HCT116 (cell line): ENCODE results near the gene PRKN. TPM values are rescaled to one million over a fixed set of nuclear protein-coding genes. Genes with fewer than 3 reads are reported as not detected.

ENCODE experiments used
- ATAC-seq: fragments of 200-7000 bp; cut with Tn5 transposase; 2 replicates; pipeline ENCODE4 v1.9.1; 2020; ENCODE audit warnings: mild to moderate bottlenecking, moderate library complexity
- BruUV-seq: library from RNA; stranded (reverse); fragments of 400-500 nt; replicated peaks from 2 replicates; lab custom pipeline; 2021; lab: Mats Ljungman, UMichigan
- CTCF ChIA-PET: fragments of 300-600 bp; sonication (Branson Sonifier 250); formaldehyde crosslinking; loops from one replicate; lab custom pipeline; 2021; ENCODE audit warnings: antibody characterized with exemption; lab: Charles Lee
- POLR2A ChIA-PET: fragments of 300-600, 350-600 bp; sonication (Branson Sonifier 250); formaldehyde crosslinking; loops from one replicate; lab custom pipeline; 2021; ENCODE audit warnings: antibody characterized with exemption; lab: Charles Lee
- RAD21 ChIA-PET, 2 experiments: fragments of 300-600 bp; sonication (Branson Sonifier 250); formaldehyde crosslinking; loops; one replicate each; lab custom pipeline; 2023; ENCODE audit warnings: low total read pairs in 2 of 2; ENCODE audit not compliant: uncharacterized antibody in 2 of 2, unreplicated experiment in 2 of 2, low non-redundant PET in 1 of 2; lab: Charles Lee
- DNase-seq: peaks from one replicate; pipeline ENCODE4 v3.0.0-alpha.2; 2010; ENCODE audit warnings: low read depth, low spot score
- H2AFZ ChIP-seq: fragments of 200-600 bp; shearing (Covaris generic), sonication (generic); 2 replicates; pipeline ENCODE4 v1.6.1; 2017; ENCODE audit warnings: low read depth, mixed run types, mixed read lengths, antibody characterized with exemption, low read length; ENCODE audit not compliant: poor library complexity, severe bottlenecking
- H3K27ac ChIP-seq: 2 replicates; pipeline ENCODE4 v1.5.1; 2012; ENCODE audit warnings: low read depth, low read length
- H3K27me3 ChIP-seq: fragments of 200-600 bp; sonication (generic); 2 replicates; pipeline ENCODE4 v1.6.1; 2016; ENCODE audit warnings: mixed run types, low read length, mixed read lengths; ENCODE audit not compliant: insufficient read depth
- H3K36me3 ChIP-seq, 2 experiments: fragments of 200-500 bp in 1 of 2; fragments of 200-600 bp in 1 of 2; sonication (Bioruptor generic) in 1 of 2; sonication (generic) in 1 of 2; 2 replicates each; pipeline versions ENCODE4 v1.5.1 to v1.6.1; 2014 to 2016; ENCODE audit warnings: low read length in 2 of 2, inconsistent platforms in 1 of 2, mixed read lengths in 1 of 2, mixed run types in 1 of 2; ENCODE audit not compliant: insufficient read depth in 2 of 2, control insufficient read depth in 1 of 2
- H3K4me1 ChIP-seq, 2 experiments: fragments of 200-600 bp in 1 of 2; sonication (generic) in 1 of 2; 2 replicates each; pipeline versions ENCODE4 v1.5.1 to v1.6.1; 2012 to 2017; ENCODE audit warnings: low read length in 2 of 2, inconsistent platforms in 1 of 2, mild to moderate bottlenecking in 1 of 2, mixed read lengths in 1 of 2, mixed run types in 1 of 2, moderate library complexity in 1 of 2; ENCODE audit not compliant: insufficient read depth in 2 of 2, control insufficient read depth in 1 of 2
- H3K4me2 ChIP-seq: fragments of 200-600 bp; sonication (generic); 2 replicates; pipeline ENCODE4 v1.6.1; 2017; ENCODE audit warnings: mixed run types, low read length, mixed read lengths
- H3K4me3 ChIP-seq, 2 experiments: fragments of 200-600 bp in 1 of 2; sonication (generic) in 1 of 2; replicated peaks in 1 of 2; 2 replicates each; pipeline ENCODE4 v1.5.1; 2011 to 2016; ENCODE audit warnings: low read length in 2 of 2, control low read depth in 1 of 2, low read depth in 1 of 2, mild to moderate bottlenecking in 1 of 2, mixed read lengths in 1 of 2, mixed run types in 1 of 2
- H3K79me2 ChIP-seq: fragments of 200-600 bp; sonication (generic); 2 replicates; pipeline ENCODE4 v1.6.1; 2017; ENCODE audit warnings: mild to moderate bottlenecking, mixed run types, low read length, moderate library complexity, mixed read lengths; ENCODE audit not compliant: insufficient read depth
- H3K9ac ChIP-seq: fragments of 200-600 bp; sonication (generic); 2 replicates; pipeline ENCODE4 v1.6.1; 2016; ENCODE audit warnings: low read length, mixed read lengths
- H3K9me2 ChIP-seq: fragments of 200-600 bp; sonication (generic), shearing (Covaris generic); 2 replicates; pipeline ENCODE4 v1.6.1; 2017; ENCODE audit warnings: mixed run types, mild to moderate bottlenecking, moderate library complexity; ENCODE audit not compliant: insufficient read depth
- H3K9me3 ChIP-seq, 2 experiments: fragments of 200-500 bp in 1 of 2; fragments of 200-600 bp in 1 of 2; sonication (Bioruptor generic) in 1 of 2; sonication (generic) in 1 of 2; 2 replicates each; pipeline ENCODE4 v1.6.1; 2014 to 2017; ENCODE audit warnings: low read length in 2 of 2, mixed read lengths in 2 of 2, inconsistent platforms in 1 of 2, low read depth in 1 of 2, mild to moderate bottlenecking in 1 of 2, mixed run types in 1 of 2, moderate library complexity in 1 of 2; ENCODE audit not compliant: control insufficient read depth in 1 of 2, insufficient read depth in 1 of 2
- H4K20me1 ChIP-seq: fragments of 200-600 bp; sonication (generic), shearing (Covaris generic); 2 replicates; pipeline ENCODE4 v1.6.1; 2017; ENCODE audit warnings: mixed run types, mild to moderate bottlenecking, moderate library complexity; ENCODE audit not compliant: insufficient read depth
- ATF3 ChIP-seq: IDR thresholded peaks from 2 replicates; pipeline ENCODE4 v1.6.1; 2012
- CEBPB ChIP-seq: IDR thresholded peaks from 2 replicates; pipeline ENCODE4 v1.6.1; 2012; ENCODE audit warnings: low read depth
- ELF1 ChIP-seq: IDR thresholded peaks from 2 replicates; pipeline ENCODE4 v1.6.1; 2012; ENCODE audit warnings: low read depth, borderline replicate concordance
- EZH2phosphoT487 ChIP-seq: fragments of 200-600 bp; IDR thresholded peaks from 2 replicates; pipeline ENCODE4 v1.6.1; 2018; ENCODE audit warnings: antibody characterized with exemption, borderline replicate concordance
- JUND ChIP-seq: IDR thresholded peaks from 2 replicates; pipeline ENCODE4 v1.6.1; 2012
- POLR2A ChIP-seq: IDR thresholded peaks from 2 replicates; pipeline ENCODE4 v1.7.0; 2011; ENCODE audit warnings: borderline replicate concordance; ENCODE audit not compliant: insufficient read depth, insufficient read length; ENCODE audit errors: extremely low read depth
- RAD21 ChIP-seq: IDR thresholded peaks from 2 replicates; pipeline ENCODE4 v1.6.1; 2012; ENCODE audit warnings: low read depth, mild to moderate bottlenecking
- SIN3A ChIP-seq: IDR thresholded peaks from 2 replicates; pipeline ENCODE4 v1.6.1; 2012; ENCODE audit warnings: low read depth
- ZNF274 ChIP-seq: fragments of 200-500 bp; sonication (Bioruptor generic); IDR thresholded peaks from 2 replicates; pipeline ENCODE4 v1.6.1; 2014; ENCODE audit warnings: mild to moderate bottlenecking, low read depth, low read length, inconsistent platforms
- intact Hi-C: fragments of 100-400 bp; cut with micrococcal nuclease; formaldehyde crosslinking; loops from 2 replicates; pipeline ENCODE4 v1.10.0; 2022
- total RNA-seq: library from RNA; stranded (reverse); gene quantifications from one replicate; pipeline ENCODE4 v1.2.1, GENCODE V29; 2021; ENCODE audit not compliant: unreplicated experiment
- TF ChIP-seq, protein P1 (sequence below), 3 experiments: fragments of 200-600 bp in 1 of 3; sonication (generic) in 1 of 3; IDR thresholded peaks in 2 of 3; conservative IDR thresholded peaks in 1 of 3; 2 replicates each; pipeline ENCODE4 v1.5.1; 2012 to 2017; ENCODE audit warnings: low read depth in 2 of 3, low read length in 2 of 3, antibody characterized with exemption in 1 of 3, borderline replicate concordance in 1 of 3, control low read depth in 1 of 3, mild to moderate bottlenecking in 1 of 3, mixed read lengths in 1 of 3, mixed run types in 1 of 3, moderate library complexity in 1 of 3; ENCODE audit not compliant: insufficient read depth in 1 of 3

PRKN gene
- total RNA-seq, 1 experiment from 2014 or later = 2.6 TPM

GRCh38 chr6:162184465-162184864 is 543.1 kb downstream of the PRKN start:
- intact Hi-C loops = no loop called here
- Histone ChIP-seq H3K9me3 (no peaks in the 10 kb centered on the region), H3K27me3 (no peaks in the 10 kb centered on the region), H4K20me1 (no peaks in the 10 kb centered on the region), H3K9me2 (no peaks in the 10 kb centered on the region), H2AFZ (no peak overlapping the region), H3K27ac (no peak overlapping the region), H3K36me3 (no peaks in the 10 kb centered on the region), H3K9ac (no peak overlapping the region), H3K79me2 (no peaks in the 10 kb centered on the region), H3K4me1 (no peaks in the 10 kb centered on the region), H3K4me3 (no peak overlapping the region), H3K4me2 (no peak overlapping the region)
- BruUV-seq = no TSS peak
- RAD21 ChIA-PET = no interaction called here
- ATAC-seq = no peak
- no peak for DNase-seq
- POLR2A ChIA-PET = no interaction called here
- CTCF ChIA-PET = no interaction called here
- no peak for TF ChIP-seq ATF3
- no peak for TF ChIP-seq SIN3A
- TF ChIP-seq EZH2phosphoT487 = no peak
- TF ChIP-seq ELF1 = no peak
- no peak for TF ChIP-seq CEBPB
- TF ChIP-seq, protein P1, sequence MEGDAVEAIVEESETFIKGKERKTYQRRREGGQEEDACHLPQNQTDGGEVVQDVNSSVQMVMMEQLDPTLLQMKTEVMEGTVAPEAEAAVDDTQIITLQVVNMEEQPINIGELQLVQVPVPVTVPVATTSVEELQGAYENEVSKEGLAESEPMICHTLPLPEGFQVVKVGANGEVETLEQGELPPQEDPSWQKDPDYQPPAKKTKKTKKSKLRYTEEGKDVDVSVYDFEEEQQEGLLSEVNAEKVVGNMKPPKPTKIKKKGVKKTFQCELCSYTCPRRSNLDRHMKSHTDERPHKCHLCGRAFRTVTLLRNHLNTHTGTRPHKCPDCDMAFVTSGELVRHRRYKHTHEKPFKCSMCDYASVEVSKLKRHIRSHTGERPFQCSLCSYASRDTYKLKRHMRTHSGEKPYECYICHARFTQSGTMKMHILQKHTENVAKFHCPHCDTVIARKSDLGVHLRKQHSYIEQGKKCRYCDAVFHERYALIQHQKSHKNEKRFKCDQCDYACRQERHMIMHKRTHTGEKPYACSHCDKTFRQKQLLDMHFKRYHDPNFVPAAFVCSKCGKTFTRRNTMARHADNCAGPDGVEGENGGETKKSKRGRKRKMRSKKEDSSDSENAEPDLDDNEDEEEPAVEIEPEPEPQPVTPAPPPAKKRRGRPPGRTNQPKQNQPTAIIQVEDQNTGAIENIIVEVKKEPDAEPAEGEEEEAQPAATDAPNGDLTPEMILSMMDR (IDR thresholded peaks at IDR 0.05 in 2 of 3, conservative IDR thresholded peaks at IDR 0.05 in 1 of 3; ENCODE audit: borderline replicate concordance in 1 of 3, insufficient read depth in 1 of 3, low read depth in 2 of 3, low read length in 2 of 3) = no peak
- no peak for TF ChIP-seq POLR2A
- no peak for TF ChIP-seq RAD21
- no peak for TF ChIP-seq JUND
- TF ChIP-seq ZNF274 = no peak
